HEK293 (cell line): ENCODE measurements around the gene MAML3.
A peak's percentile ranks its signal among the peaks of the same experiment; 100 is the strongest.

ENCODE experiments used
- CTCF ChIA-PET: fragments of 350-600 bp; formaldehyde crosslinking; extraction: SDS; loops from one replicate; lab custom pipeline; 2021; ENCODE audit warnings: antibody characterized with exemption; lab: Yijun Ruan, JAX
- POLR2A ChIA-PET: fragments of 300-600 bp; formaldehyde crosslinking; extraction: SDS; loops from one replicate; lab custom pipeline; 2020; ENCODE audit warnings: antibody characterized with exemption, inconsistent platforms; lab: Yijun Ruan, JAX
- H3K27ac ChIP-seq: fragments of 200-500 bp; sonication (Bioruptor generic); 2 replicates; pipeline ENCODE4 v1.5.1; 2014; ENCODE audit warnings: low read depth, low read length, control low read depth, inconsistent platforms; ENCODE audit errors: extremely low read depth
- H3K36me3 ChIP-seq, 2 experiments: fragments of 200-500 bp in 1 of 2; sonication (Bioruptor generic) in 1 of 2; 1 replicate in 1 of 2; 2 replicates in 1 of 2; pipeline ENCODE4 v1.5.1; 2014 to 2017; ENCODE audit warnings: inconsistent platforms in 2 of 2, low read length in 2 of 2; ENCODE audit not compliant: control insufficient read depth in 2 of 2, insufficient read depth in 1 of 2
- H3K4me1 ChIP-seq: fragments of 200-500 bp; sonication (Bioruptor generic); 2 replicates; pipeline ENCODE4 v1.5.1; 2014; ENCODE audit warnings: mild to moderate bottlenecking, low read length, inconsistent platforms; ENCODE audit not compliant: control insufficient read depth, insufficient read depth
- H3K4me3 ChIP-seq: 2 replicates; pipeline ENCODE4 v1.5.1; 2011; ENCODE audit warnings: low read depth, mild to moderate bottlenecking, control low read depth, low read length, moderate library complexity
- H3K9me3 ChIP-seq: fragments of 200-500 bp; sonication (Bioruptor generic); 2 replicates; pipeline ENCODE4 v1.5.1; 2014; ENCODE audit warnings: low read depth, low read length, inconsistent platforms; ENCODE audit not compliant: control insufficient read depth, insufficient read depth
- GLIS2 ChIP-seq: fragments of 450-650 bp; formaldehyde crosslinking; IDR thresholded peaks from 2 replicates; pipeline ENCODE4 v1.5.1; 2016; ENCODE audit warnings: missing biosample characterization, missing genetic modification characterization
- SCRT1 ChIP-seq: fragments of 450-650 bp; formaldehyde crosslinking; IDR thresholded peaks from 2 replicates; pipeline ENCODE4 v1.5.1; 2016; ENCODE audit warnings: missing biosample characterization, missing genetic modification characterization, borderline replicate concordance
- ZBTB6 ChIP-seq: fragments of 450-650 bp; formaldehyde crosslinking; IDR thresholded peaks from 2 replicates; pipeline ENCODE4 v1.5.1; 2017; ENCODE audit warnings: missing biosample characterization, missing genetic modification characterization
- ZFP3 ChIP-seq: fragments of 450-650 bp; formaldehyde crosslinking; IDR thresholded peaks from 2 replicates; pipeline ENCODE4 v1.5.1; 2016; ENCODE audit warnings: low read depth, missing biosample characterization, missing genetic modification characterization
- ZNF335 ChIP-seq: fragments of 450-650 bp; formaldehyde crosslinking; conservative IDR thresholded peaks from 2 replicates; pipeline ENCODE4 v1.5.1; 2016; ENCODE audit warnings: missing biosample characterization, missing genetic modification characterization
- ZNF585B ChIP-seq: fragments of 450-650 bp; formaldehyde crosslinking; IDR thresholded peaks from 2 replicates; pipeline ENCODE4 v1.5.1; 2016; ENCODE audit warnings: missing biosample characterization, missing genetic modification characterization
- ZNF76 ChIP-seq: fragments of 450-650 bp; formaldehyde crosslinking; IDR thresholded peaks from 2 replicates; pipeline ENCODE4; 2016; ENCODE audit warnings: low read depth, missing biosample characterization, missing genetic modification characterization, borderline replicate concordance
- TF ChIP-seq, protein P1 (sequence below): fragments of 450-650 bp; formaldehyde crosslinking; IDR thresholded peaks from 2 replicates; pipeline ENCODE4 v1.5.1; 2016; ENCODE audit warnings: missing biosample characterization, missing genetic modification characterization, borderline replicate concordance
- TF ChIP-seq, protein P2 (sequence below): fragments of 450-650 bp; IDR thresholded peaks from 2 replicates; pipeline ENCODE4 v1.5.1; 2018; ENCODE audit warnings: missing biosample characterization, mild to moderate bottlenecking, missing genetic modification characterization
- TF ChIP-seq, protein P3 (sequence below): fragments of 450-650 bp; formaldehyde crosslinking; IDR thresholded peaks from 2 replicates; pipeline ENCODE4 v1.5.1; 2016; ENCODE audit warnings: missing biosample characterization, missing genetic modification characterization

MAML3 gene

GRCh38 chr4:140004922-140005627, 148.9 kb downstream of the MAML3 start:
- H3K4me1 ChIP-seq = peaks cover 6% of the 10 kb centered on the region
- TF ChIP-seq ZNF585B (no peak), ZNF76 (tag by site-specific recombination) (no peak), ZNF335 (tag by site-specific recombination) (no peak; the same call in 1 of the 2 replicates), SCRT1 (tag by site-specific recombination) (no peak)
- TF ChIP-seq, protein P1, sequence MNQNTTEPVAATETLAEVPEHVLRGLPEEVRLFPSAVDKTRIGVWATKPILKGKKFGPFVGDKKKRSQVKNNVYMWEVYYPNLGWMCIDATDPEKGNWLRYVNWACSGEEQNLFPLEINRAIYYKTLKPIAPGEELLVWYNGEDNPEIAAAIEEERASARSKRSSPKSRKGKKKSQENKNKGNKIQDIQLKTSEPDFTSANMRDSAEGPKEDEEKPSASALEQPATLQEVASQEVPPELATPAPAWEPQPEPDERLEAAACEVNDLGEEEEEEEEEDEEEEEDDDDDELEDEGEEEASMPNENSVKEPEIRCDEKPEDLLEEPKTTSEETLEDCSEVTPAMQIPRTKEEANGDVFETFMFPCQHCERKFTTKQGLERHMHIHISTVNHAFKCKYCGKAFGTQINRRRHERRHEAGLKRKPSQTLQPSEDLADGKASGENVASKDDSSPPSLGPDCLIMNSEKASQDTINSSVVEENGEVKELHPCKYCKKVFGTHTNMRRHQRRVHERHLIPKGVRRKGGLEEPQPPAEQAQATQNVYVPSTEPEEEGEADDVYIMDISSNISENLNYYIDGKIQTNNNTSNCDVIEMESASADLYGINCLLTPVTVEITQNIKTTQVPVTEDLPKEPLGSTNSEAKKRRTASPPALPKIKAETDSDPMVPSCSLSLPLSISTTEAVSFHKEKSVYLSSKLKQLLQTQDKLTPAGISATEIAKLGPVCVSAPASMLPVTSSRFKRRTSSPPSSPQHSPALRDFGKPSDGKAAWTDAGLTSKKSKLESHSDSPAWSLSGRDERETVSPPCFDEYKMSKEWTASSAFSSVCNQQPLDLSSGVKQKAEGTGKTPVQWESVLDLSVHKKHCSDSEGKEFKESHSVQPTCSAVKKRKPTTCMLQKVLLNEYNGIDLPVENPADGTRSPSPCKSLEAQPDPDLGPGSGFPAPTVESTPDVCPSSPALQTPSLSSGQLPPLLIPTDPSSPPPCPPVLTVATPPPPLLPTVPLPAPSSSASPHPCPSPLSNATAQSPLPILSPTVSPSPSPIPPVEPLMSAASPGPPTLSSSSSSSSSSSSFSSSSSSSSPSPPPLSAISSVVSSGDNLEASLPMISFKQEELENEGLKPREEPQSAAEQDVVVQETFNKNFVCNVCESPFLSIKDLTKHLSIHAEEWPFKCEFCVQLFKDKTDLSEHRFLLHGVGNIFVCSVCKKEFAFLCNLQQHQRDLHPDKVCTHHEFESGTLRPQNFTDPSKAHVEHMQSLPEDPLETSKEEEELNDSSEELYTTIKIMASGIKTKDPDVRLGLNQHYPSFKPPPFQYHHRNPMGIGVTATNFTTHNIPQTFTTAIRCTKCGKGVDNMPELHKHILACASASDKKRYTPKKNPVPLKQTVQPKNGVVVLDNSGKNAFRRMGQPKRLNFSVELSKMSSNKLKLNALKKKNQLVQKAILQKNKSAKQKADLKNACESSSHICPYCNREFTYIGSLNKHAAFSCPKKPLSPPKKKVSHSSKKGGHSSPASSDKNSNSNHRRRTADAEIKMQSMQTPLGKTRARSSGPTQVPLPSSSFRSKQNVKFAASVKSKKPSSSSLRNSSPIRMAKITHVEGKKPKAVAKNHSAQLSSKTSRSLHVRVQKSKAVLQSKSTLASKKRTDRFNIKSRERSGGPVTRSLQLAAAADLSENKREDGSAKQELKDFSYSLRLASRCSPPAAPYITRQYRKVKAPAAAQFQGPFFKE (tag by site-specific recombination) = no peak
- TF ChIP-seq, protein P2, sequence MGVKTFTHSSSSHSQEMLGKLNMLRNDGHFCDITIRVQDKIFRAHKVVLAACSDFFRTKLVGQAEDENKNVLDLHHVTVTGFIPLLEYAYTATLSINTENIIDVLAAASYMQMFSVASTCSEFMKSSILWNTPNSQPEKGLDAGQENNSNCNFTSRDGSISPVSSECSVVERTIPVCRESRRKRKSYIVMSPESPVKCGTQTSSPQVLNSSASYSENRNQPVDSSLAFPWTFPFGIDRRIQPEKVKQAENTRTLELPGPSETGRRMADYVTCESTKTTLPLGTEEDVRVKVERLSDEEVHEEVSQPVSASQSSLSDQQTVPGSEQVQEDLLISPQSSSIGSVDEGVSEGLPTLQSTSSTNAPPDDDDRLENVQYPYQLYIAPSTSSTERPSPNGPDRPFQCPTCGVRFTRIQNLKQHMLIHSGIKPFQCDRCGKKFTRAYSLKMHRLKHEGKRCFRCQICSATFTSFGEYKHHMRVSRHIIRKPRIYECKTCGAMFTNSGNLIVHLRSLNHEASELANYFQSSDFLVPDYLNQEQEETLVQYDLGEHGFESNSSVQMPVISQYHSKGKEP (tag by site-specific recombination) = no peak
- TF ChIP-seq, protein P3, sequence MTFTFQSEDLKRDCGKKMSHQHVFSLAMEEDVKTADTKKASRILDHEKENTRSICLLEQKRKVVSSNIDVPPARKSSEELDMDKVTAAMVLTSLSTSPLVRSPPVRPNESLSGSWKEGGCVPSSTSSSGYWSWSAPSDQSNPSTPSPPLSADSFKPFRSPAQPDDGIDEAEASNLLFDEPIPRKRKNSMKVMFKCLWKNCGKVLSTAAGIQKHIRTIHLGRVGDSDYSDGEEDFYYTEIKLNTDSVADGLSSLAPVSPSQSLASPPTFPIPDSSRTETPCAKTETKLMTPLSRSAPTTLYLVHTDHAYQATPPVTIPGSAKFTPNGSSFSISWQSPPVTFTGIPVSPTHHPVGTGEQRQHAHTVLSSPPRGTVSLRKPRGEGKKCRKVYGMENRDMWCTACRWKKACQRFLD (tag by site-specific recombination) = no peak
- TF ChIP-seq, all 188 proteins: peak for 0
- Histone ChIP-seq H3K27ac (no peak overlapping the region), H3K9me3 (no peaks in the 10 kb centered on the region), H3K36me3 (no peaks in the 10 kb centered on the region), H3K4me3 (no peak overlapping the region)
- ChIA-PET POLR2A (no interaction called here), CTCF (interaction anchor here (0.7 kb wide), 1 partner anchor 1625 kb away, joined by 3 read pairs; no protein-coding TSS in a partner anchor)

- POLR2A ChIA-PET = no interaction called here
- H3K27ac ChIP-seq = no peak overlapping the region
- no peaks in the 10 kb centered on the region for H3K9me3 ChIP-seq
- no peak overlapping the region for H3K4me3 ChIP-seq
- CTCF ChIA-PET = interaction anchor here (0.7 kb wide), 1 partner anchor 1625 kb away, joined by 3 read pairs; no protein-coding TSS in a partner anchor
- no peaks in the 10 kb centered on the region for H3K36me3 ChIP-seq
- peak; percentile 27; the same call in 1 of the 2 replicates for TF ChIP-seq GLIS2
- TF ChIP-seq ZFP3 (tag by site-specific recombination) = no peak
- peak; percentile 79 for TF ChIP-seq ZBTB6 (tag by site-specific recombination)
- H3K4me1 ChIP-seq = peaks cover 6% of the 10 kb centered on the region
Measured at GRCh38 chr4:140004549-140004895, 149.5 kb downstream of the MAML3 start.
